Posterior vena cava (tissue), 2 donors: ENCODE results near the gene LIG3. TPM values are rescaled to one million over a fixed set of nuclear protein-coding genes. Genes with fewer than 3 reads are reported as not detected.

Experiments used
- total RNA-seq, 2 donors: library from RNA; stranded (reverse); fragmentation: NEBNext Ultra II Directional; extraction: Animal tissue kit (Norgen Biotek cat#: 25700); gene quantifications; one replicate each; pipeline ENCODE4 v1.2.1, GENCODE V29; 2021
- donor health status: DM: yes; HTN: yes; CAD: no.
- donor health status: DM: yes; HTN: yes; CAD: no.

The LIG3 gene
- total RNA-seq, 2 donors from 2014 or later = 27.3 to 34.3 TPM

Other genes with a start within 250 kb of the LIG3 start
- 1 to 10 TPM; 1.8 to 2.4 TPM for gene CCT6B, start 19.1 kb upstream of the LIG3 start, total RNA-seq
- gene ZNF830, start 19.0 kb upstream of the LIG3 start, total RNA-seq = 10 to 100 TPM; 10.7 to 11.1 TPM
- 10 to 100 TPM; 19.8 to 23.0 TPM for gene RFFL, start 83.2 kb downstream of the LIG3 start, total RNA-seq
- gene RAD51D, start 139.3 kb downstream of the LIG3 start, total RNA-seq = 10 to 100 TPM; 10.5 to 10.8 TPM
- gene FNDC8, start 141.1 kb downstream of the LIG3 start, total RNA-seq = not detected
- gene NLE1, start 161.8 kb downstream of the LIG3 start, total RNA-seq = 1 to 10 TPM; 8.4 to 9.1 TPM
- gene UNC45B, start 167.3 kb downstream of the LIG3 start, total RNA-seq = not detected
- not detected for gene SLC35G3, start 213.9 kb downstream of the LIG3 start, total RNA-seq